ENCODE measurements around the gene AP1M1. TPM values are rescaled to one million over a fixed set of nuclear protein-coding genes. Genes with fewer than 3 reads are reported as not detected.
"Not testable (repeated sequence)": the region's sequence is repeated elsewhere in the genome, so short reads cannot be mapped to it uniquely, and the experiment has no call there.

AP1M1 gene
- total RNA-seq, 4 donors from 2014 or later: 92.8 to 144 (median 109) TPM

DNA sequence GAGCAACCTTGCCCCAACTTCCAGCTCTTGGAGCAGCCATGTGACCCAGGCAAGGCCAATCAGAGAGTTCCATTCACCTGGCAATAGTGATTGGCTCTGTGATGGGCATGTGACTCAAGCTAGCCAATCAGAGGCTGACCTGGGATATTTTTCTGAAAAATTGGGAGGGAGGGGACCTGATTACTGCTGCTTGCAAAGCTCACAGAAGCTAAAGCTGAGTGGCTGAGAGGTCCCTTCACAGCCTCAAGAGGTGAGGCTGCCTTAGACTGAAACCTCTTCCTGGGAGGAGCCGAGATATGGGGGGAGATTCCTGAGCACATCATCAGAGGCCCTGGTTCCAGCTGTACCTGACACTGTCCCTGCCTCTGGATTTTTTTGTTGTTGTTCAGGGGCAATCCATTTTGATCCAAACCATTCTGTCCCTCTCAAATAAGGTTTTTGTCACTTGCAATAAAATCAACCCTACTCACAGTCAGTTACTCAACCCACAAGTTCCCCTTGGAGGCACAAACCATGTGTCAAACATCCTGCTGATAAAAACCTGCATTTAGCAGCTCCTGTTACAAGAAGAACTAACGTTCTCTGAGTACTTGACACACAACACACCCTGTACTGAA is 29.1 kb upstream of the AP1M1 start:
- Histone ChIP-seq H3K4me3 (no peak overlapping the region), H3K27ac (no peak overlapping the region), H3K36me3 (no peaks in the 10 kb centered on the region), H3K27me3 (no peaks in the 10 kb centered on the region), H3K4me1 (no peaks in the 10 kb centered on the region), H3K9me3 (no peaks in the 10 kb centered on the region)
- TF ChIP-seq EP300 (IDR thresholded peaks at IDR 0.05): no peak
- no peak for TF ChIP-seq POLR2A (IDR thresholded peaks at IDR 0.05)
- TF ChIP-seq, protein P1, sequence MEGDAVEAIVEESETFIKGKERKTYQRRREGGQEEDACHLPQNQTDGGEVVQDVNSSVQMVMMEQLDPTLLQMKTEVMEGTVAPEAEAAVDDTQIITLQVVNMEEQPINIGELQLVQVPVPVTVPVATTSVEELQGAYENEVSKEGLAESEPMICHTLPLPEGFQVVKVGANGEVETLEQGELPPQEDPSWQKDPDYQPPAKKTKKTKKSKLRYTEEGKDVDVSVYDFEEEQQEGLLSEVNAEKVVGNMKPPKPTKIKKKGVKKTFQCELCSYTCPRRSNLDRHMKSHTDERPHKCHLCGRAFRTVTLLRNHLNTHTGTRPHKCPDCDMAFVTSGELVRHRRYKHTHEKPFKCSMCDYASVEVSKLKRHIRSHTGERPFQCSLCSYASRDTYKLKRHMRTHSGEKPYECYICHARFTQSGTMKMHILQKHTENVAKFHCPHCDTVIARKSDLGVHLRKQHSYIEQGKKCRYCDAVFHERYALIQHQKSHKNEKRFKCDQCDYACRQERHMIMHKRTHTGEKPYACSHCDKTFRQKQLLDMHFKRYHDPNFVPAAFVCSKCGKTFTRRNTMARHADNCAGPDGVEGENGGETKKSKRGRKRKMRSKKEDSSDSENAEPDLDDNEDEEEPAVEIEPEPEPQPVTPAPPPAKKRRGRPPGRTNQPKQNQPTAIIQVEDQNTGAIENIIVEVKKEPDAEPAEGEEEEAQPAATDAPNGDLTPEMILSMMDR (IDR thresholded peaks at IDR 0.05): no peak
- no peak for DNase-seq (ENCODE audit: low spot score in 2 of 2)
- WGBS, 2 donors: 62 to 76% methylated on average over 2 of the region's 2 CpGs

DNA sequence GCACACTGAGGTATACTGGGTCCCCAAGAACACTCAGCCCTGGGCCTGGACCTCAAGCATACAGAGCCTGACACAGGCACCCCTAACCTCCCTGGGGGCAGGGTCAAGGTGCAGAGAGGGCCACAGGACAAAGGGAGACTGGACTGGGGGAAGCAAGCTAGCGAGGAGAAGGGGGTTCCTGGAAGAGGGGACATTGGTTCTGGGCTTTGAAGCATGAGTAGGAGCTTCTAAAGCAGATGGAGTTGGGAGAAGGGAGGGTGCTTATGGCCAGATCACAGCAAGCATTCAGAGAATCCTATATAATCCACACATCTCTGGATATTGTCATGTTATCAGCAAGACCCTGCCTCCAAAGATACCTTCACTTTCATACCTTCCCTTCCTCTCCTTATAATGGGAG is 27.6 kb upstream of the AP1M1 start:
- Histone ChIP-seq H3K4me3 (no peak overlapping the region), H3K9me3 (peaks cover 0 to 7% (median 0%) of the 10 kb centered on the region in 4 donors), H3K36me3 (no peaks in the 10 kb centered on the region), H3K27me3 (no peaks in the 10 kb centered on the region), H3K4me1 (no peaks in the 10 kb centered on the region), H3K27ac (no peak overlapping the region)
- WGBS, 2 donors: 69 to 83% methylated on average over 1 of the region's 1 CpG
- TF ChIP-seq, protein P1 (IDR thresholded peaks at IDR 0.05): no peak
- no peak for TF ChIP-seq POLR2A (IDR thresholded peaks at IDR 0.05)
- TF ChIP-seq EP300 (IDR thresholded peaks at IDR 0.05): no peak
- no peak for DNase-seq (ENCODE audit: low spot score in 2 of 2)

- peaks cover 0 to 5% (median 0%) of the 10 kb centered on the region in 4 donors for H3K4me1 ChIP-seq
- H3K4me3 ChIP-seq: no peak overlapping the region
- no peaks in the 10 kb centered on the region for H3K36me3 ChIP-seq
- DNase-seq (ENCODE audit: low spot score in 2 of 2): no peak
- H3K9me3 ChIP-seq: peaks cover 0 to 13% (median 0%) of the 10 kb centered on the region in 4 donors
- no peak overlapping the region for H3K27ac ChIP-seq
- WGBS, 2 donors: 66 to 74% methylated on average over 2 of the region's 2 CpGs
- H3K27me3 ChIP-seq: no peaks in the 10 kb centered on the region
- TF ChIP-seq EP300 (IDR thresholded peaks at IDR 0.05) (no peak), POLR2A (IDR thresholded peaks at IDR 0.05) (no peak)
- TF ChIP-seq, protein P1 (IDR thresholded peaks at IDR 0.05): no peak
Observed at GRCh38 chr19:16175954-16176353, 21.8 kb upstream of the AP1M1 start.

DNA sequence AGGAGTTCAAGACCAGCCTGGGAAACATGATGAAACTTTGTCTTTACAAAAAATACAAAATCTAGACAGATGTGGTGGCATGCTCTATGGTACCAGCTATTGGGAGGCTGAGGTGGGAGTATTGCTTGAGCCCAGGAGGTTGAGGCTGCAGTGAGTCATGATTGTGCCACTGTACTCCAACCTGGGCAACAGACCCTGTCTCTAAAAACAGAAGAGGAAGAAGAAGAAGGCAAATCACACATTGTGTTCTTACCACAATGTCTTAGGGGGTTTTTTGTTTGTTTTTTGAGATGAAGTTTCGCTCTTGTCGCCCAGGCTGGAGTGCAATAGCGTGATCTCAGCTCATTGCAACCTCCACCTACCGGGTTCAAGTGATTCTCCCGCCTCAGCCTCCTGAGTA is 18.8 kb upstream of the AP1M1 start:
- Histone ChIP-seq H3K9me3 (peaks cover 0 to 13% (median 0%) of the 10 kb centered on the region in 4 donors), H3K4me1 (peaks cover 0 to 14% (median 0%) of the 10 kb centered on the region in 4 donors)
- 82 to 90% methylated on average over 5 of the region's 5 CpGs for WGBS, 2 donors
- not testable (repeated sequence) for H3K27me3 ChIP-seq; H3K27ac ChIP-seq; H3K36me3 ChIP-seq; DNase-seq (ENCODE audit: low spot score in 2 of 2); H3K4me3 ChIP-seq

- H3K27ac ChIP-seq: no peak overlapping the region
- peaks cover 0 to 18% (median 0%) of the 10 kb centered on the region in 4 donors for H3K4me1 ChIP-seq
- H3K36me3 ChIP-seq: no peaks in the 10 kb centered on the region
- 34 to 36% methylated on average over 4 of the region's 4 CpGs for WGBS, 2 donors
- H3K4me3 ChIP-seq: no peak overlapping the region
- peaks cover 0 to 2% (median 0%) of the 10 kb centered on the region in 4 donors for H3K9me3 ChIP-seq
- H3K27me3 ChIP-seq: no peaks in the 10 kb centered on the region
- no peak for DNase-seq (ENCODE audit: low spot score in 2 of 2)
- no peak for TF ChIP-seq EP300 (IDR thresholded peaks at IDR 0.05)
- TF ChIP-seq, protein P1 (IDR thresholded peaks at IDR 0.05): no peak
- no peak for TF ChIP-seq POLR2A (IDR thresholded peaks at IDR 0.05)
Observed at GRCh38 chr19:16180611-16181010, 17.1 kb upstream of the AP1M1 start.

All from tibial nerve (tissue), 4 donors.